22Rv1 (cell line): ENCODE measurements around the gene THRA.
A peak's percentile ranks its signal among the peaks of the same experiment; 100 is the strongest.
"Not testable (repeated sequence)": the region's sequence is repeated elsewhere in the genome, so short reads cannot be mapped to it uniquely, and the experiment has no call there.

Source experiments
- H3K27ac ChIP-seq: fragments of 450-650 bp; 2 replicates; pipeline ENCODE4 v1.5.1; 2017
- ZFX ChIP-seq: fragments of 450-650 bp; IDR thresholded peaks from 2 replicates; pipeline ENCODE4 v1.6.1; 2017; ENCODE audit warnings: antibody characterized with exemption, borderline replicate concordance
- TF ChIP-seq, protein P1 (sequence below): fragments of 450-650 bp; IDR thresholded peaks from 2 replicates; pipeline ENCODE4 v1.5.1; 2017; ENCODE audit warnings: mild to moderate bottlenecking

The THRA gene

DNA sequence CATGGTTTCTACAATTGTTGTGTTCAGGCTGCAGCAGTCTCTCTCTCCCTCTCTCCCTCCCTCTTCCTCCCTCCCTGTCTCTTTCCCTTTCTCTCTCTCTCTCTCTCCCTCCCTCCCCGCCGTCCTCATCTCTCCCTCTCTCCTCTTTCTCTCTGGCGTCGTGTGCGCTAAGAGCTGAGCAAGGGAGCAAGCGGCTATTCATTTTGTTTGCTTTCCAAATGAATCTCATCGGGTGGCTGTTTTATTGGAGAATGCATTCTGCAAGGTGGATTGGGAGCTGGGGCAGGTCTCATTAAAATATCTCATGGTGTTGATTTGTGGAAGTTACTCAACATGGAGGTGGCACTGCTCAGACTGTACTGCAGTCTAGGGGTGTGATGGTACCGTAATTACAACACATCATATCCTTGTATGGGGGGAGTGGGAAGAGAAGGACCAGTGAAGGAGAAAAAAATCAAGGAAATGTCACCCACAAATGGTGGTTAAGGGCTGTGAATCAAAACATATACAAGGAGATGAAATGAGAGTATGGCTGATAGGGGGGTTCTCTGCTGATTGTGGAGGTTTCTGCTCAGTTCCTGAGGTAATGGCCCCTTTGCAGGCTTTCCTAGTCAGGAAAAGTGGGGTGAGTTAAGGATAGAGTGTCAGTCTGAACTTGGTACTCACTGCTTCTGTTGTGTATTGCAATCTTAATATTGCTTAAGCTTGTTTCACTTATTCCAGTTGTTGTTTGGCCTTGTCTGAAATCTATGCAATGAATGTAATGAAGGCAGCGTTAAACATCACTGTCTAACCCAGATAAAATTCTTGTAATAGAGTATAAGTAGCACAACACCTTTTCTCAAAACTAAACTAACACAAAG is 61.7 kb downstream of the THRA start:
- peak overlapping the region; percentile 93 for H3K27ac ChIP-seq
- TF ChIP-seq ZFX, result no peak
- TF ChIP-seq, protein P1, sequence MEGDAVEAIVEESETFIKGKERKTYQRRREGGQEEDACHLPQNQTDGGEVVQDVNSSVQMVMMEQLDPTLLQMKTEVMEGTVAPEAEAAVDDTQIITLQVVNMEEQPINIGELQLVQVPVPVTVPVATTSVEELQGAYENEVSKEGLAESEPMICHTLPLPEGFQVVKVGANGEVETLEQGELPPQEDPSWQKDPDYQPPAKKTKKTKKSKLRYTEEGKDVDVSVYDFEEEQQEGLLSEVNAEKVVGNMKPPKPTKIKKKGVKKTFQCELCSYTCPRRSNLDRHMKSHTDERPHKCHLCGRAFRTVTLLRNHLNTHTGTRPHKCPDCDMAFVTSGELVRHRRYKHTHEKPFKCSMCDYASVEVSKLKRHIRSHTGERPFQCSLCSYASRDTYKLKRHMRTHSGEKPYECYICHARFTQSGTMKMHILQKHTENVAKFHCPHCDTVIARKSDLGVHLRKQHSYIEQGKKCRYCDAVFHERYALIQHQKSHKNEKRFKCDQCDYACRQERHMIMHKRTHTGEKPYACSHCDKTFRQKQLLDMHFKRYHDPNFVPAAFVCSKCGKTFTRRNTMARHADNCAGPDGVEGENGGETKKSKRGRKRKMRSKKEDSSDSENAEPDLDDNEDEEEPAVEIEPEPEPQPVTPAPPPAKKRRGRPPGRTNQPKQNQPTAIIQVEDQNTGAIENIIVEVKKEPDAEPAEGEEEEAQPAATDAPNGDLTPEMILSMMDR, result no peak

GRCh38 chr17:40129498-40129897 is 66.7 kb downstream of the THRA start:
- no peak overlapping the region for H3K27ac ChIP-seq
- no peak for TF ChIP-seq ZFX
- TF ChIP-seq, protein P1, result no peak

GRCh38 chr17:40130352-40131042 is 67.7 kb downstream of the THRA start:
- no peak overlapping the region for H3K27ac ChIP-seq
- no peak for TF ChIP-seq ZFX
- TF ChIP-seq, protein P1, result no peak

DNA sequence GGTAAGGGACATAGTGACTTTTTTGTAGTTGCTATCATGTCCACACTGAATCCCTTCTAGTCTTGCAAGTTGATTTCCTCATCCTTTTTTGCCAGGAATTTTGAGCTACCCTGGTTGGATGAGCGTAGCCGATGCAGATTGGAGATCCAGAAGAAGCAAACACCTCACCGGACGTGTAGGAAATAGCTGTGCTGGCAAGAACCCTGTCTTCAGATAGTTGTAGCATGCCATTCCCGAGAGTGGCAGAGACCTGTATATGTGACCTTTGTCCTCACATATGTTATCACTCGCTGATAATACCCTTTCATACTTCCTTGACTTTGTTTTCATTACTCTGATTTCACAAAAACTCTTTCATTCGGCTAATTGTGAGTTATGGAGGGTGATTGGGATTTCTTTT is 71.4 kb downstream of the THRA start:
- peak overlapping the region; percentile 27; the same call in 1 of the 2 replicates for H3K27ac ChIP-seq
- TF ChIP-seq, protein P1, result no peak
- TF ChIP-seq ZFX, result no peak

- TF ChIP-seq, protein P1, result no peak
- no peak for TF ChIP-seq ZFX
- peak overlapping the region; percentile 27 for H3K27ac ChIP-seq
Measured at GRCh38 chr17:40135817-40136216, 73.1 kb downstream of the THRA start.

- TF ChIP-seq ZFX, result no peak
- TF ChIP-seq, protein P1, result no peak
- peak overlapping the region; percentile 92 for H3K27ac ChIP-seq
Measured at GRCh38 chr17:40139566-40140058, 76.8 kb downstream of the THRA start.

- not testable (repeated sequence) for H3K27ac ChIP-seq
Measured at GRCh38 chr17:40143166-40143565, 80.4 kb downstream of the THRA start.
